K562 (cell line): ENCODE results near the gene GADD45B. TPM values are rescaled to one million over a fixed set of nuclear protein-coding genes. Genes with fewer than 3 reads are reported as not detected.

Experiments used
- ATAC-seq: fragments of 200-7000 bp; cut with Tn5 transposase; 3 replicates; pipeline ENCODE4 v1.9.1; 2020; ENCODE audit warnings: moderate library complexity
- BruUV-seq: library from RNA; stranded (reverse); fragments of 400-500 nt; replicated peaks from 2 replicates; lab custom pipeline; 2021; lab: Mats Ljungman, UMichigan
- CTCF ChIA-PET: fragments of 300-600 bp; formaldehyde crosslinking; extraction: SDS; loops from one replicate; lab custom pipeline; 2021; ENCODE audit warnings: low intra/inter-chr PET ratio; lab: Yijun Ruan, JAX
- POLR2A ChIA-PET: fragments of 300-600, 350-650 bp; sonication (Branson Sonifier 250); formaldehyde crosslinking; extraction: SDS; loops from one replicate; lab custom pipeline; 2021; ENCODE audit warnings: antibody characterized with exemption, inconsistent platforms; lab: Yijun Ruan, JAX
- DNase-seq, 4 experiments: peaks; one replicate each; pipeline versions ENCODE4 v3.0.0 to v3.0.0-alpha.2; 2011 to 2018; ENCODE audit warnings: low spot score in 3 of 4, mixed read lengths in 3 of 4; ENCODE audit errors: extremely low read depth in 1 of 4
- FAIRE-seq: peaks from 2 replicates; lab custom pipeline; 2011; peaks lifted over from hg19 to GRCh38; lab: Jason Lieb, UNC
- H2AFZ ChIP-seq: 2 replicates; pipeline ENCODE4 v1.6.0; 2011; ENCODE audit warnings: low read depth, low read length, control low read depth, inconsistent platforms
- H3K27ac ChIP-seq: fragments of 200-600 bp; 3 replicates; pipeline ENCODE4 v1.8.0; 2011; ENCODE audit warnings: low read depth, mild to moderate bottlenecking, control low read depth, inconsistent platforms, low read length, moderate library complexity, mixed read lengths; ENCODE audit errors: extremely low read depth
- H3K27me3 ChIP-seq, 2 experiments: fragments of 300-600 bp in 1 of 2; 2 replicates in 1 of 2; 3 replicates in 1 of 2; pipeline versions ENCODE4 v1.6.0 to v1.8.0; 2011; ENCODE audit warnings: inconsistent platforms in 2 of 2, low read length in 2 of 2, mild to moderate bottlenecking in 1 of 2, mixed read lengths in 1 of 2, moderate library complexity in 1 of 2; ENCODE audit not compliant: control insufficient read depth in 2 of 2, insufficient read depth in 2 of 2
- H3K36me3 ChIP-seq: fragments of 300-600 bp; 3 replicates; pipeline ENCODE4 v1.8.0; 2011; ENCODE audit warnings: mild to moderate bottlenecking, low read length, inconsistent platforms; ENCODE audit not compliant: control insufficient read depth, insufficient read depth
- H3K4me1 ChIP-seq, 2 experiments: fragments of 200-600 bp in 1 of 2; replicated peaks in 1 of 2; 2 replicates in 1 of 2; 3 replicates in 1 of 2; pipeline versions ENCODE4 v1.5.1 to v1.8.0; 2011; ENCODE audit warnings: inconsistent platforms in 2 of 2, low read length in 2 of 2, mild to moderate bottlenecking in 1 of 2, mixed read lengths in 1 of 2, moderate library complexity in 1 of 2; ENCODE audit not compliant: control insufficient read depth in 2 of 2, insufficient read depth in 2 of 2
- H3K4me2 ChIP-seq: 2 replicates; pipeline ENCODE4 v1.6.1; 2011; ENCODE audit warnings: low read length, control low read depth, inconsistent platforms, mixed read lengths; ENCODE audit not compliant: insufficient read depth
- H3K4me3 ChIP-seq: fragments of 200-600 bp; sonication (generic), shearing (Covaris generic); 2 replicates; pipeline ENCODE4 v1.5.1; 2016; ENCODE audit warnings: control low read depth, inconsistent platforms
- H3K79me2 ChIP-seq: fragments of 200-600 bp; 3 replicates; pipeline ENCODE4 v1.8.0; 2011; ENCODE audit warnings: low read length, inconsistent platforms; ENCODE audit not compliant: control insufficient read depth, insufficient read depth
- H3K9ac ChIP-seq, 2 experiments: 2 replicates each; pipeline versions ENCODE4 v1.6.0 to v1.6.1; 2011; ENCODE audit warnings: low read depth in 2 of 2, low read length in 2 of 2, control low read depth in 1 of 2, inconsistent platforms in 1 of 2, mild to moderate bottlenecking in 1 of 2, mixed read lengths in 1 of 2; ENCODE audit not compliant: insufficient read depth in 1 of 2
- H3K9me1 ChIP-seq: one replicate; pipeline ENCODE4 v1.6.0; 2011; ENCODE audit warnings: inconsistent platforms, mild to moderate bottlenecking, low read length, moderate library complexity; ENCODE audit not compliant: control insufficient read depth, insufficient read depth
- H3K9me3 ChIP-seq: replicated peaks from 2 replicates; pipeline ENCODE4 v1.5.1; 2011; ENCODE audit warnings: low read depth, low read length, inconsistent platforms; ENCODE audit not compliant: control insufficient read depth, insufficient read depth
- H4K20me1 ChIP-seq: replicated peaks from 2 replicates; pipeline ENCODE4 v1.6.1; 2011; ENCODE audit warnings: low read length, inconsistent platforms, mixed read lengths; ENCODE audit not compliant: control insufficient read depth, insufficient read depth
- ADNP ChIP-seq: fragments of 200-800 bp; sonication (Bioruptor generic); IDR thresholded peaks from 2 replicates; pipeline ENCODE4 v1.6.1; 2016; ENCODE audit warnings: missing genetic modification characterization, missing compliant biosample characterization
- NRF1 ChIP-seq, 2 experiments: fragments of 450-650 bp; IDR thresholded peaks in 1 of 2; conservative IDR thresholded peaks in 1 of 2; 2 replicates each; pipeline ENCODE4 v1.6.1; 2014; ENCODE audit warnings: mild to moderate bottlenecking in 2 of 2
- NUFIP1 ChIP-seq: fragments of 450-650 bp; IDR thresholded peaks from 2 replicates; pipeline ENCODE4 v1.6.1; 2018; ENCODE audit not compliant: partially characterized antibody
- WHSC1 ChIP-seq: IDR thresholded peaks from one replicate; pipeline ENCODE4 v1.6.1; 2012; ENCODE audit warnings: low read length, control low read depth, inconsistent platforms
- ZBTB33 ChIP-seq: sonication (generic); formaldehyde crosslinking; IDR thresholded peaks from 2 replicates; pipeline ENCODE4 v1.8.1; 2023; ENCODE audit warnings: mild to moderate bottlenecking, missing genetic modification reagents
- ZBTB7A ChIP-seq: IDR thresholded peaks from 2 replicates; pipeline ENCODE4 v1.6.1; 2011; ENCODE audit warnings: low read depth, mild to moderate bottlenecking, low read length, moderate library complexity, borderline replicate concordance; ENCODE audit not compliant: control insufficient read depth
- ZNF121 ChIP-seq: sonication (generic); formaldehyde crosslinking; conservative IDR thresholded peaks from 2 replicates; pipeline ENCODE4 v1.8.0; 2022; ENCODE audit warnings: missing genetic modification reagents
- ZNF143 ChIP-seq: sonication (generic); formaldehyde crosslinking; IDR thresholded peaks from 2 replicates; pipeline ENCODE4 v1.9.0; 2022; ENCODE audit warnings: mild to moderate bottlenecking, missing genetic modification reagents
- WGBS: fragments of 100-300 bp; shearing (Covaris generic); methylation state at CpG from one replicate; pipeline ENCODE4 v1.1.6; 2016; ENCODE audit warnings: low coverage, mixed read lengths; ENCODE audit not compliant: insufficient coverage; ENCODE audit errors: missing lambda C conversion rate; 5-methylcytosine and 5-hydroxymethylcytosine counted together
- in situ Hi-C: fragments of 300-500 bp; cut with MboI; formaldehyde crosslinking; loops from 4 replicates; pipeline ENCODE4 v1.15.0; 2018; ENCODE audit warnings: inconsistent platforms, mixed read lengths
- intact Hi-C: fragments of 100-400 bp; cut with micrococcal nuclease; formaldehyde crosslinking; loops from 2 replicates; pipeline ENCODE4 v1.14.2; 2022
- polyA plus RNA-seq, 8 experiments: library from polyadenylated mRNA; depleted of rRNA in 4 of 8; stranded (reverse) in 5 of 8; unstranded in 3 of 8; fragments of >200 nt; fragmentation: Nextera tagmentation in 2 of 8; fragmentation: Illumina TruSeq in 1 of 8; extraction: Ambion mirVana in 2 of 8; extraction: Trizol in 1 of 8; gene quantifications; 2 replicates each; pipeline versions ENCODE4 v1.2.1 to v1.2.3, GENCODE V29; 2011 to 2014; ENCODE audit warnings: inconsistent platforms in 1 of 8, missing spikeins in 1 of 8
- total RNA-seq, 7 experiments: library from RNA; depleted of rRNA in 6 of 7; stranded (reverse); fragments of >200 nt in 6 of 7; fragmentation: Illumina TruSeq in 2 of 7; extraction: Trizol in 2 of 7; gene quantifications; 2 replicates each; pipeline versions ENCODE4 v1.2.1 to v1.2.3, GENCODE V29; 2011 to 2021; ENCODE audit warnings: low replicate concordance in 1 of 7
- TF ChIP-seq, protein P1 (sequence below), 3 experiments: fragments of 200-800 bp in 1 of 3; sonication (Bioruptor generic) in 1 of 3; sonication (generic) in 1 of 3; formaldehyde crosslinking in 1 of 3; IDR thresholded peaks; 2 replicates each; pipeline versions ENCODE4 v1.6.1 to v1.8.0; 2016 to 2022; ENCODE audit warnings: mild to moderate bottlenecking in 2 of 3, missing compliant biosample characterization in 2 of 3, missing genetic modification characterization in 2 of 3, missing genetic modification reagents in 1 of 3

GADD45B gene
- total and polyA plus RNA-seq, 9 of the 15 experiments (the other 6 are each of a cell fraction or from before 2014, with no cell fraction given), result 0.06 to 4.1 (median 2.1) TPM

DNA sequence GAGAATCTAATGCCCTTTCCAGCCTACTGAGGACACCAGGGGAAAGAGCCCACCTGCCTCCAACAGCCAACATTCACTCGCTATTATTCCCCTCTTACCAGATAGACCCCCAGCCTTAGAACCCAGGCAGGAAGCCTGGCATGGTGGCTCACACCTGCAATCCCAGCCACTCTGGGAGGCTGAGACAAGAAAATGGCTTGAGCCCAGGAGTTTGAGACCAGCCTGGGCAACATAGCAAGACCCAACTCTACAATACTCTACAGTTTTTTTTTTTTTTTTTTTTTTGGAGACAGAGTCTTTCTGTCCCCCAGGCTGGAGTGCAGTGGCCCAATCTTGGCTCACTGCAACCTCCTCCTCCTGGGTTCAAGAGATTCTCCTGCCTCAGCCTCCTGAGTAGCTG lies 15.7 kb upstream of the GADD45B start:
- ChIA-PET CTCF (no interaction called here), POLR2A (interaction anchor here (3.4 kb wide), 1 partner anchor 16 kb away, joined by 15 read pairs; the partner anchor contains the start of gene GADD45B)
- intact Hi-C loops (no loop called here), in situ Hi-C loops (no loop called here)
- H3K4me2 ChIP-seq, result no peak overlapping the region
- BruUV-seq, result no TSS peak
- H2AFZ ChIP-seq, result no peak overlapping the region
- H3K4me1 ChIP-seq, result peaks cover 5 to 40% of the 10 kb centered on the region in 2 experiments; a peak in 3 of 5 replicates
- DNase-seq, result no peak
- peaks cover 6% of the 10 kb centered on the region for H3K9me1 ChIP-seq
- no peak overlapping the region for H3K4me3 ChIP-seq
- no peak overlapping the region for H3K27ac ChIP-seq
- TF ChIP-seq ZNF121 (CRISPR knock-in tag) (peak; percentile 78), WHSC1 (no peak)
- TF ChIP-seq, all 486 proteins: peak for 1
- H3K9me3 ChIP-seq, result no peaks in the 10 kb centered on the region
- H4K20me1 ChIP-seq, result peaks cover 8% of the 10 kb centered on the region; the same call in 1 of the 2 replicates
- 86% methylated on average over 1 of the region's 1 CpG for WGBS
- no peak for ATAC-seq
- H3K27me3 ChIP-seq, result no peaks in the 10 kb centered on the region
- peaks cover 19% of the 10 kb centered on the region for H3K79me2 ChIP-seq
- H3K9ac ChIP-seq, result no peak overlapping the region; a peak in 1 of 4 replicates
- FAIRE-seq, result no peak
- no peaks in the 10 kb centered on the region for H3K36me3 ChIP-seq

- POLR2A ChIA-PET, result interaction anchor here (0.7 to 3.4 kb wide), 2 partner anchors 14 to 357 kb away, joined by 3 to 15 read pairs; partner anchors contain the start of gene GADD45B
- FAIRE-seq (no peak), ATAC-seq (peak; percentile 74), DNase-seq (peak in 3 of 4 experiments; percentile 24 to 48 (median 41))
- BruUV-seq, result no TSS peak
- Histone ChIP-seq H3K79me2 (peaks cover 3% of the 10 kb centered on the region; the same call in 1 of the 3 replicates), H3K27ac (no peak overlapping the region), H2AFZ (peak overlapping the region; percentile 67), H4K20me1 (no peaks in the 10 kb centered on the region), H3K4me2 (peak overlapping the region; percentile 26; the same call in 1 of the 2 replicates), H3K4me1 (peaks cover 0 to 24% of the 10 kb centered on the region in 2 experiments; a peak in 2 of 5 replicates), H3K9me1 (no peaks in the 10 kb centered on the region), H3K4me3 (peak overlapping the region; percentile 28), H3K27me3 (no peaks in the 10 kb centered on the region), H3K36me3 (no peaks in the 10 kb centered on the region), H3K9me3 (no peaks in the 10 kb centered on the region), H3K9ac (peak overlapping the region in 1 of 2 experiments; percentile 77; a peak in 1 of 4 replicates)
- in situ Hi-C loops, result no loop called here
- intact Hi-C loops, result no loop called here
- 54% methylated on average over 38 of the region's 62 CpGs for WGBS
- CTCF ChIA-PET, result no interaction called here
- TF ChIP-seq, protein P1, sequence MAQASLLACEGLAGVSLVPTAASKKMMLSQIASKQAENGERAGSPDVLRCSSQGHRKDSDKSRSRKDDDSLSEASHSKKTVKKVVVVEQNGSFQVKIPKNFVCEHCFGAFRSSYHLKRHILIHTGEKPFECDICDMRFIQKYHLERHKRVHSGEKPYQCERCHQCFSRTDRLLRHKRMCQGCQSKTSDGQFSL (CRISPR knock-in tag; IDR thresholded peaks at IDR 0.05), result peak; percentile 49; the same call in 1 of the 2 replicates
- TF ChIP-seq, protein P1 (tag; IDR thresholded peaks at IDR 0.05), result no peak
- TF ChIP-seq ZBTB7A, result peak; percentile 60
- TF ChIP-seq ADNP (tag), result peak; percentile 45; the same call in 1 of the 2 replicates
- 0 out of 2 replicates have a peak, but pooled peaks have one; percentile 11 for TF ChIP-seq ZBTB33 (CRISPR knock-in tag)
- TF ChIP-seq NRF1 (conservative IDR thresholded peaks at IDR 0.05 in 1 of 2, IDR thresholded peaks at IDR 0.05 in 1 of 2), result 0 out of 4 replicates have a peak, but pooled peaks of 1 of the 2 experiments have one; percentile 11
- TF ChIP-seq ZNF143 (CRISPR knock-in tag), result peak; percentile 58; the same call in 1 of the 2 replicates
- no peak for TF ChIP-seq NUFIP1
These were observed 13.9 kb upstream of the GADD45B start for GRCh38 chr19:2461751-2462634.
